ENCODE measurements around the gene CITED1. TPM values are rescaled to one million over a fixed set of nuclear protein-coding genes. Genes with fewer than 3 reads are reported as not detected.

CITED1 gene
- polyA plus RNA-seq, 4 donors = 0.86 to 2.0 (median 1.3) TPM; not detected in 1

DNA sequence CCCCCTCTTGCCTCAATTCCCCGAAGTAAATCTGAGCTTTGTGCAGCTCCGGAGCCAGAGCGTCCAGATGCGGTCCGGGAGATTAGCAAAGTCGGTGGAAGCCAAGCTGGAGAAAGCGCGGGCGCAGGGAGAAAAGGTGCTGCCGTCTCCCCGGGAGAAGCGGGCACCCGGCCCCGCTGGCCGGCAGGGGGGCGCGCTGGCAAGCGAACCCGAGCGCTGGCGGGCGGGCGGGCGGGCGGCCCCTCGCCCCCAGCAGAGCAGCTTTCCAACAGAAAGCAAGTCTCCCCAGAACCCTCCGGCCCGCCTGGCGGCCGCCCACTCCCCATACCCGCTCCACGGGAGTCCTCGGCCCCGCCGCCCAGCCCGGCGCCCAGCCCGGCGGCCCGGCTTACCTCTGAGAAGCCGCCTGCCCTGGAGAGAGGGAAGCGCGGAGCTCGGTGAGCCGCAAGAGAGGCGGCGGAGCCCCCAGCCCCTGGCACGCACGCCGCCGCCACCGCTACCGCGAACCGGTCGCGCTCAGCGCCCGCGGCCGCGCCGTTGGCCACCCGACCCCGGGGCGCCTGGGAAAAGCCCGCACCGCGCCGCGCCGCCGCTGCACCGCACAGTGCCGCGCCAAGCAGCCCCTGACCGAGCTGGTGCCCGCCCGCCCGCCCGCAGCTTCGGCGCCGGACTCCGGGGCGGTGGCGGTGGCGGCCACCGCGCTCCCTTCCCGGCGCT, 529 bp upstream of the CITED1 start:
- no peak for FAIRE-seq
- Histone ChIP-seq H3K27me3 (ENCODE audit: control insufficient read depth in 3 of 3, insufficient read depth in 3 of 3, low read length in 3 of 3) (peaks cover 7 to 55% (median 12%) of the 10 kb centered on the region in 3 donors), H3K4me3 (ENCODE audit: low read depth in 1 of 3, low read length in 3 of 3) (peak overlapping the region; percentile 36 to 58 (median 45)), H3K36me3 (ENCODE audit: control insufficient read depth in 3 of 3, insufficient read depth in 2 of 3, low read depth in 1 of 3, low read length in 3 of 3) (no peaks in the 10 kb centered on the region), H3K4me1 (ENCODE audit: control insufficient read depth in 3 of 3, insufficient read depth in 2 of 3, low read depth in 1 of 3, low read length in 2 of 3) (peaks cover 0 to 19% (median 0%) of the 10 kb centered on the region in 3 donors), H3K9me3 (ENCODE audit: control insufficient read depth in 2 of 2, insufficient read depth in 1 of 2, low read depth in 1 of 2, low read length in 1 of 2) (no peaks in the 10 kb centered on the region), H3K27ac (ENCODE audit: low read depth in 1 of 3, low read length in 2 of 3) (no peak overlapping the region)
- 1 to 37% (median 9%) methylated on average over 8 to 92 of the region's 92 CpGs for WGBS, 3 donors
- peak in 1 of 2 donors; percentile 10 for DNase-seq

DNA sequence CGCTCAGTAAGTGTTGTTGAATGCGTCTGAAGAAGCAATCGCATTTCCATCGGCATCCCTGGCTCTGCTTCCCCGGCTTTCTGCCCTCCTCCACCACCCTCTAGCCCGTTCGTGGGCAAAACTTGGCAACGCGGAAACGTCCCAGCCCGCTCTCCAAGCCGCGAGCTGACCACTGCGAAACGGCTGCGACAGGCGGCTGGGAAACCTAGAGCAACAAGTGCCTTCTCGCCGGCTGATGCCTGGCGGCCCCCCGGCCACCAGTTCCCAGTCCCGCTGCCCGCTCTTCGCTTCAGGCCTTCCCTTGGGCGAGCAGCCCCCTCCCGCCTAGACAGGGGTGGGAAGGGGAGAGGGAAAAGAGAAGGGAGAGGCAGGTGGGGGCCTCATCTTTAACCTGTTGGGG, 837 bp downstream of the CITED1 start:
- Histone ChIP-seq H3K4me1 (ENCODE audit: control insufficient read depth in 3 of 3, insufficient read depth in 2 of 3, low read depth in 1 of 3, low read length in 2 of 3) (peaks cover 0 to 19% (median 0%) of the 10 kb centered on the region in 3 donors), H3K27ac (ENCODE audit: low read depth in 1 of 3, low read length in 2 of 3) (no peak overlapping the region), H3K36me3 (ENCODE audit: control insufficient read depth in 3 of 3, insufficient read depth in 2 of 3, low read depth in 1 of 3, low read length in 3 of 3) (no peaks in the 10 kb centered on the region), H3K9me3 (ENCODE audit: control insufficient read depth in 2 of 2, insufficient read depth in 1 of 2, low read depth in 1 of 2, low read length in 1 of 2) (no peaks in the 10 kb centered on the region), H3K27me3 (ENCODE audit: control insufficient read depth in 3 of 3, insufficient read depth in 3 of 3, low read length in 3 of 3) (peaks cover 7 to 53% (median 12%) of the 10 kb centered on the region in 3 donors), H3K4me3 (ENCODE audit: low read depth in 1 of 3, low read length in 3 of 3) (peak overlapping the region in 2 of 3 donors; percentile 9 to 18)
- no peak for FAIRE-seq
- 2 to 18% (median 7%) methylated on average over 22 to 26 of the region's 26 CpGs for WGBS, 3 donors
- DNase-seq = peak in 1 of 2 donors; percentile 18

GRCh38 chrX:72301781-72302180, 3.9 kb downstream of the CITED1 start:
- H3K27me3 ChIP-seq (ENCODE audit: control insufficient read depth in 3 of 3, insufficient read depth in 3 of 3, low read length in 3 of 3) = peaks cover 5 to 30% (median 12%) of the 10 kb centered on the region in 3 donors
- H3K4me3 ChIP-seq (ENCODE audit: low read depth in 1 of 3, low read length in 3 of 3) = no peak overlapping the region
- FAIRE-seq (no peak), DNase-seq (no peak)
- H3K36me3 ChIP-seq (ENCODE audit: control insufficient read depth in 3 of 3, insufficient read depth in 2 of 3, low read depth in 1 of 3, low read length in 3 of 3) = no peaks in the 10 kb centered on the region
- H3K9me3 ChIP-seq (ENCODE audit: control insufficient read depth in 2 of 2, insufficient read depth in 1 of 2, low read depth in 1 of 2, low read length in 1 of 2) = no peaks in the 10 kb centered on the region
- H3K4me1 ChIP-seq (ENCODE audit: control insufficient read depth in 3 of 3, insufficient read depth in 2 of 3, low read depth in 1 of 3, low read length in 2 of 3) = peaks cover 0 to 7% (median 0%) of the 10 kb centered on the region in 3 donors
- no peak overlapping the region for H3K27ac ChIP-seq (ENCODE audit: low read depth in 1 of 3, low read length in 2 of 3)
- 74 to 93% (median 89%) methylated on average over 8 to 9 of the region's 9 CpGs for WGBS, 3 donors

- H3K36me3 ChIP-seq (ENCODE audit: control insufficient read depth in 3 of 3, insufficient read depth in 2 of 3, low read depth in 1 of 3, low read length in 3 of 3) = no peaks in the 10 kb centered on the region
- no peak overlapping the region for H3K27ac ChIP-seq (ENCODE audit: low read depth in 1 of 3, low read length in 2 of 3)
- H3K4me1 ChIP-seq (ENCODE audit: control insufficient read depth in 3 of 3, insufficient read depth in 2 of 3, low read depth in 1 of 3, low read length in 2 of 3) = peaks cover 0 to 4% (median 0%) of the 10 kb centered on the region in 3 donors
- peak in 1 of 2 donors; percentile 9 for DNase-seq
- no peaks in the 10 kb centered on the region for H3K9me3 ChIP-seq (ENCODE audit: control insufficient read depth in 2 of 2, insufficient read depth in 1 of 2, low read depth in 1 of 2, low read length in 1 of 2)
- H3K4me3 ChIP-seq (ENCODE audit: low read depth in 1 of 3, low read length in 3 of 3) = no peak overlapping the region
- FAIRE-seq = no peak
- 34 to 62% (median 44%) methylated on average over 4 of the region's 4 CpGs for WGBS, 3 donors
- H3K27me3 ChIP-seq (ENCODE audit: control insufficient read depth in 3 of 3, insufficient read depth in 3 of 3, low read length in 3 of 3) = peaks cover 3 to 20% (median 4%) of the 10 kb centered on the region in 3 donors
These were observed 5.7 kb downstream of the CITED1 start for GRCh38 chrX:72299891-72300630.

DNA sequence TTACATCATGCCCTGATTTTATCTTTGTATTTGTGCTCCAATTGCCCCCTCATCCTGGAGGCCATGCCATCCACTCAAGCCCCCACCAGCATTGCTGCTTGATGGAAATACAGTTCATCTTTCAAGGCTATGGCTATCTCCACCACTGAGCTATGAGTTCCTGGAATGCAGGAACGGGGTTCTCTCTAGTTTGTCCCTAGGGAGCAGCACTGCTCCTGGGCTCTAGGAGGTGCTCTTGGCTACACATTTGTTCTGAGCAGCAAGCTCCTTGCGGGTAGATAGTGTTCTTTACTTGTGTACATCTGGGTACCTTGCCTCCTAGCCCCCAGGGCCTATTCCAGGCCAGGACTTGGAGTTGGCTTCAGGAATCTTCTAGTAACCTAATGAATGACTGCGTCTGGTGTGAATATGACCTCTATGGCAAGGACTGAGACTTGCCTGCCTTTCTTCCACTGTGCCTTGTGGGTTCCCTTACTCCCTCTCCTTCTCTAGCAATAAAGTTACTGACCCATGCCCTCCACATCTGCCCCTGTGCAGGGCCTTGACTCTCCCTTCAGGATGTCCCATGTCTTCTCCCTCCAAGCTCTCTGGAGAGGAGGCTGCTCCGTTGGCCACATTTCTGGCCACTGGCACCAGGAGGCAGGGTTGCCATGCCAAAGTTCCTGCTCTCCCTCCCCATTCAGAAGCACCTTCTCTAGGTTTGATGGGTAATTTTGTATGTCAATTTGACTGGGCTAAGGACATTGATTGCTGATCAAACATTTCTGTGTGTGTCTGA, 7.6 kb downstream of the CITED1 start:
- no peak overlapping the region for H3K4me3 ChIP-seq (ENCODE audit: low read depth in 1 of 3, low read length in 3 of 3)
- no peaks in the 10 kb centered on the region for H3K36me3 ChIP-seq (ENCODE audit: control insufficient read depth in 3 of 3, insufficient read depth in 2 of 3, low read depth in 1 of 3, low read length in 3 of 3)
- H3K27ac ChIP-seq (ENCODE audit: low read depth in 1 of 3, low read length in 2 of 3) = no peak overlapping the region
- DNase-seq = peak; percentile 16 to 42
- H3K27me3 ChIP-seq (ENCODE audit: control insufficient read depth in 3 of 3, insufficient read depth in 3 of 3, low read length in 3 of 3) = peaks cover 0 to 3% (median 2%) of the 10 kb centered on the region in 3 donors
- no peak for FAIRE-seq
- WGBS, 3 donors = 31 to 42% (median 40%) methylated on average over 4 of the region's 4 CpGs
- H3K9me3 ChIP-seq (ENCODE audit: control insufficient read depth in 2 of 2, insufficient read depth in 1 of 2, low read depth in 1 of 2, low read length in 1 of 2) = no peaks in the 10 kb centered on the region
- H3K4me1 ChIP-seq (ENCODE audit: control insufficient read depth in 3 of 3, insufficient read depth in 2 of 3, low read depth in 1 of 3, low read length in 2 of 3) = no peaks in the 10 kb centered on the region

GRCh38 chrX:72296991-72297390, 8.7 kb downstream of the CITED1 start:
- H3K27ac ChIP-seq (ENCODE audit: low read depth in 1 of 3, low read length in 2 of 3) = no peak overlapping the region
- no peaks in the 10 kb centered on the region for H3K4me1 ChIP-seq (ENCODE audit: control insufficient read depth in 3 of 3, insufficient read depth in 2 of 3, low read depth in 1 of 3, low read length in 2 of 3)
- no peak for FAIRE-seq
- DNase-seq = no peak
- 69 to 76% (median 74%) methylated on average over 1 of the region's 1 CpG for WGBS, 3 donors
- H3K9me3 ChIP-seq (ENCODE audit: control insufficient read depth in 2 of 2, insufficient read depth in 1 of 2, low read depth in 1 of 2, low read length in 1 of 2) = no peaks in the 10 kb centered on the region
- no peak overlapping the region for H3K4me3 ChIP-seq (ENCODE audit: low read depth in 1 of 3, low read length in 3 of 3)
- H3K27me3 ChIP-seq (ENCODE audit: control insufficient read depth in 3 of 3, insufficient read depth in 3 of 3, low read length in 3 of 3) = peaks cover 0 to 1% (median 0%) of the 10 kb centered on the region in 3 donors
- no peaks in the 10 kb centered on the region for H3K36me3 ChIP-seq (ENCODE audit: control insufficient read depth in 3 of 3, insufficient read depth in 2 of 3, low read depth in 1 of 3, low read length in 3 of 3)

GRCh38 chrX:72295745-72296144, 10.0 kb downstream of the CITED1 start:
- H3K4me3 ChIP-seq (ENCODE audit: low read depth in 1 of 3, low read length in 3 of 3) = no peak overlapping the region
- H3K36me3 ChIP-seq (ENCODE audit: control insufficient read depth in 3 of 3, insufficient read depth in 2 of 3, low read depth in 1 of 3, low read length in 3 of 3) = no peaks in the 10 kb centered on the region
- FAIRE-seq (no peak), DNase-seq (no peak)
- H3K27ac ChIP-seq (ENCODE audit: low read depth in 1 of 3, low read length in 2 of 3) = no peak overlapping the region
- H3K9me3 ChIP-seq (ENCODE audit: control insufficient read depth in 2 of 2, insufficient read depth in 1 of 2, low read depth in 1 of 2, low read length in 1 of 2) = no peaks in the 10 kb centered on the region
- H3K27me3 ChIP-seq (ENCODE audit: control insufficient read depth in 3 of 3, insufficient read depth in 3 of 3, low read length in 3 of 3) = no peaks in the 10 kb centered on the region
- no peaks in the 10 kb centered on the region for H3K4me1 ChIP-seq (ENCODE audit: control insufficient read depth in 3 of 3, insufficient read depth in 2 of 3, low read depth in 1 of 3, low read length in 2 of 3)
- 84 to 91% (median 86%) methylated on average over 5 of the region's 5 CpGs for WGBS, 3 donors

DNA sequence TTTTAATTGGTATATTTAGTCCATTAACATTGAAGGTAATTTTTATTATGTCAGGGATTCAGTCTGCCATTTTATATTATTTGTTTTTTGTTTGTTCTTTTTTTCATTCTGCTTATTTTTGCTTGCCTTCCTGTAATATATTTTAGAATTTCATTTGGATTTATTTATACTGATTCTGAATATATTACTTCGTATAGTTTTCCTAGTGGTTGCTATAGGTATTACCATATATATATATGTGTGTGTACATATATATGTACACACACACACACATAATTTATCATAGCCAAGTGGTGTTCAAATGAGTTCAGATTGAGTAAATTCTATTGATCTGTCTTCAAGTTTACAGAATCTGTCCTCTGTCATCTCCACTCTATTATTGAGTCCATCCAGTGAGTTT, 11.2 kb downstream of the CITED1 start:
- no peak overlapping the region for H3K27ac ChIP-seq (ENCODE audit: low read depth in 1 of 3, low read length in 2 of 3)
- DNase-seq (no peak), FAIRE-seq (no peak)
- H3K27me3 ChIP-seq (ENCODE audit: control insufficient read depth in 3 of 3, insufficient read depth in 3 of 3, low read length in 3 of 3) = no peaks in the 10 kb centered on the region
- H3K4me1 ChIP-seq (ENCODE audit: control insufficient read depth in 3 of 3, insufficient read depth in 2 of 3, low read depth in 1 of 3, low read length in 2 of 3) = no peaks in the 10 kb centered on the region
- no peaks in the 10 kb centered on the region for H3K36me3 ChIP-seq (ENCODE audit: control insufficient read depth in 3 of 3, insufficient read depth in 2 of 3, low read depth in 1 of 3, low read length in 3 of 3)
- H3K9me3 ChIP-seq (ENCODE audit: control insufficient read depth in 2 of 2, insufficient read depth in 1 of 2, low read depth in 1 of 2, low read length in 1 of 2) = no peaks in the 10 kb centered on the region
- H3K4me3 ChIP-seq (ENCODE audit: low read depth in 1 of 3, low read length in 3 of 3) = no peak overlapping the region
- 6 to 40% (median 18%) methylated on average over 1 of the region's 1 CpG for WGBS, 3 donors

Data from small intestine (tissue), 7 donors.